Mammary epithelial cell (primary cell): Measurements from ENCODE around the gene HSPA1L.

ENCODE experiments used
- CTCF ChIP-seq, 2 donors: IDR thresholded peaks in 1 of 2; conservative IDR thresholded peaks in 1 of 2; 2 replicates each; pipeline ENCODE4 v1.5.1; 2011 to 2012; ENCODE audit warnings: inconsistent platforms in 2 of 2, low read length in 2 of 2, mild to moderate bottlenecking in 2 of 2, control low read depth in 1 of 2, low read depth in 1 of 2; ENCODE audit not compliant: insufficient read depth in 1 of 2; ENCODE audit errors: extremely low read depth in 1 of 2
- EZH2 ChIP-seq: IDR thresholded peaks from 2 replicates; pipeline ENCODE4 v1.6.1; 2012; ENCODE audit warnings: low read length, inconsistent platforms, borderline replicate concordance

GRCh38 chr6:31776989-31777666, 38.0 kb downstream of the HSPA1L start, which contains the start of gene VWA7:
- TF ChIP-seq EZH2 (no peak), CTCF (conservative IDR thresholded peaks at IDR 0.05 in 1 of 2, IDR thresholded peaks at IDR 0.05 in 1 of 2; ENCODE audit: extremely low read depth in 1 of 2, insufficient read depth in 1 of 2, low read depth in 1 of 2, low read length in 2 of 2) (no peak)
